Heart left ventricle (tissue), 13 donors: ENCODE data around the gene DIAPH3.

Experiments used
- CTCF ChIP-seq, 12 donors: fragments of 200-600 bp; sonication (generic) in 4 of 12; IDR thresholded peaks; one replicate each; pipeline versions ENCODE4 v1.5.0 to v1.8.0; 2018 to 2022; ENCODE audit warnings: antibody characterized with exemption in 12 of 12, mild to moderate bottlenecking in 5 of 12
- POLR2A ChIP-seq, 2 donors: fragments of 450-650 bp; IDR thresholded peaks; one replicate each; pipeline ENCODE4 v1.6.1; 2017; ENCODE audit warnings: antibody characterized with exemption in 2 of 2, mild to moderate bottlenecking in 2 of 2, moderate library complexity in 2 of 2
- donor health status: ischemic (EF 13 %, LVEDD 7.1; RV severe dilation, severe dysfunction).
- donor health status: DM: no; HTN: yes; CAD: no.
- donor health status: DM: no; HTN: no; CAD: no.
- donor health status: ischemic (EF 25% LVEDD 6.9; RV normal size, moderate dysfunction).
- donor health status: ischemic (EF 25% LVEDD 5.7; RV mildly dilated, moderate dysfunction).
- donor health status: ischemic (EF 35%, LVEDD 5.7; RV mildly dilated, moderate dysfunction).
- donor health status: nonischemic (EF 11% LVEDD 7.7; RV severe dilation, severe dysfunction).
- donor health status: DM: yes; HTN: yes; CAD: no.
- donor health status: PGD.
- donor health status: ischemic (EF 29% LVEDD 5.4; RV normal size, mild dysfunction).
- donor health status: nonischemic (EF 23%, LVEDD 6.1; RV moderate dilation, normal function).

GRCh38 chr13:60118696-60119400, 44.9 kb downstream of the DIAPH3 start:
- TF ChIP-seq CTCF (IDR thresholded peaks at IDR 0.05) (no peak), POLR2A (IDR thresholded peaks at IDR 0.05) (no peak)
